SK-N-SH (cell line): Measurements from ENCODE around the gene MAP2K2. TPM values are rescaled to one million over a fixed set of nuclear protein-coding genes. Genes with fewer than 3 reads are reported as not detected.

Experiments used
- CTCF ChIA-PET: fragments of 300-600, 350-600 bp; formaldehyde crosslinking; extraction: SDS; loops from one replicate; lab custom pipeline; 2021; lab: Yijun Ruan, JAX
- POLR2A ChIA-PET: fragments of 350-600 bp; sonication (Branson Sonifier 250); formaldehyde crosslinking; extraction: SDS; loops from one replicate; lab custom pipeline; 2020; ENCODE audit warnings: antibody characterized with exemption, inconsistent platforms; lab: Yijun Ruan, JAX
- DNase-seq: peaks from one replicate; pipeline ENCODE4 v3.0.0; 2012
- H2AFZ ChIP-seq: fragments of 200-600 bp; sonication (generic); 2 replicates; pipeline ENCODE4 v1.8.1; 2016; ENCODE audit warnings: antibody characterized with exemption, mild to moderate bottlenecking, low read depth
- H3F3A ChIP-seq: fragments of 200-600 bp; sonication (generic); replicated peaks from 2 replicates; pipeline ENCODE3; 2016; ENCODE audit warnings: antibody characterized with exemption, mild to moderate bottlenecking; ENCODE audit not compliant: insufficient read depth
- H3K27ac ChIP-seq, 2 experiments: fragments of 200-500 bp in 1 of 2; fragments of 200-600 bp in 1 of 2; sonication (Bioruptor generic) in 1 of 2; sonication (generic), shearing (Covaris generic) in 1 of 2; 2 replicates each; pipeline versions ENCODE4 v1.5.1 to v1.6.1; 2014 to 2016; ENCODE audit warnings: low read depth in 2 of 2, inconsistent platforms in 1 of 2, low read length in 1 of 2, mild to moderate bottlenecking in 1 of 2, mixed read lengths in 1 of 2
- H3K27me3 ChIP-seq: fragments of 200-600 bp; sonication (generic), shearing (Covaris generic); 2 replicates; pipeline ENCODE4 v1.6.1; 2016; ENCODE audit warnings: mixed run types; ENCODE audit not compliant: insufficient read depth
- H3K36me3 ChIP-seq, 2 experiments: fragments of 200-500 bp in 1 of 2; fragments of 200-600 bp in 1 of 2; sonication (Bioruptor generic) in 1 of 2; sonication (generic) in 1 of 2; replicated peaks in 1 of 2; 2 replicates each; pipeline versions ENCODE3 to v1.5.1; 2014 to 2016; ENCODE audit warnings: low read length in 1 of 2, mild to moderate bottlenecking in 1 of 2; ENCODE audit not compliant: insufficient read depth in 2 of 2, control insufficient read depth in 1 of 2
- H3K4me1 ChIP-seq, 2 experiments: fragments of 200-500 bp in 1 of 2; fragments of 200-600 bp in 1 of 2; sonication (Bioruptor generic) in 1 of 2; sonication (generic), shearing (Covaris generic) in 1 of 2; 2 replicates each; pipeline versions ENCODE4 v1.5.1 to v1.6.1; 2014 to 2016; ENCODE audit warnings: low read depth in 1 of 2, low read length in 1 of 2, mixed run types in 1 of 2; ENCODE audit not compliant: insufficient read depth in 2 of 2, control insufficient read depth in 1 of 2
- H3K4me2 ChIP-seq: fragments of 200-600 bp; sonication (generic), shearing (Covaris generic); 2 replicates; pipeline ENCODE4 v1.6.1; 2017; ENCODE audit warnings: mixed run types
- H3K4me3 ChIP-seq, 2 experiments: fragments of 200-500 bp in 1 of 2; fragments of 200-600 bp in 1 of 2; sonication (Bioruptor generic) in 1 of 2; sonication (generic), shearing (Covaris generic) in 1 of 2; 2 replicates each; pipeline versions ENCODE4 v1.5.1 to v1.8.1; 2014 to 2016; ENCODE audit warnings: low read depth in 2 of 2, inconsistent platforms in 1 of 2, low read length in 1 of 2, mild to moderate bottlenecking in 1 of 2, mixed read lengths in 1 of 2, moderate library complexity in 1 of 2
- H3K79me2 ChIP-seq: fragments of 200-600 bp; sonication (generic); 2 replicates; pipeline ENCODE4 v1.8.1; 2017; ENCODE audit warnings: mild to moderate bottlenecking; ENCODE audit not compliant: insufficient read depth
- H3K9ac ChIP-seq: fragments of 200-600 bp; sonication (generic); 2 replicates; pipeline ENCODE4 v1.6.1; 2017; ENCODE audit warnings: mixed run types
- H3K9me2 ChIP-seq: fragments of 200-600 bp; sonication (generic); 2 replicates; pipeline ENCODE4 v1.6.1; 2017; ENCODE audit warnings: mixed run types
- H3K9me3 ChIP-seq: fragments of 200-600 bp; sonication (generic); 2 replicates; pipeline ENCODE4 v1.6.1; 2017; ENCODE audit warnings: mixed run types, mild to moderate bottlenecking, moderate library complexity
- H4K20me1 ChIP-seq: fragments of 200-600 bp; sonication (generic); 2 replicates; pipeline ENCODE4 v1.6.1; 2017; ENCODE audit warnings: mild to moderate bottlenecking, mixed run types; ENCODE audit not compliant: insufficient read depth
- ELF1 ChIP-seq: IDR thresholded peaks from 2 replicates; pipeline ENCODE4 v1.4.0; 2012
- EP300 ChIP-seq, 2 experiments: IDR thresholded peaks; 2 replicates each; pipeline versions ENCODE4 v1.4.0 to v1.6.1; 2012; ENCODE audit warnings: borderline replicate concordance in 1 of 2, low read depth in 1 of 2, low read length in 1 of 2
- FOSL2 ChIP-seq: IDR thresholded peaks from 2 replicates; pipeline ENCODE4 v1.4.0; 2012; ENCODE audit warnings: low read depth, mild to moderate bottlenecking, moderate library complexity, borderline replicate concordance
- GABPA ChIP-seq: IDR thresholded peaks from 2 replicates; pipeline ENCODE4 v1.4.0; 2012; ENCODE audit warnings: low read depth, mild to moderate bottlenecking
- MEF2A ChIP-seq: IDR thresholded peaks from 2 replicates; pipeline ENCODE4 v1.4.0; 2012; ENCODE audit warnings: low read depth, borderline replicate concordance
- NFIC ChIP-seq: IDR thresholded peaks from 2 replicates; pipeline ENCODE4 v1.4.0; 2012; ENCODE audit warnings: borderline replicate concordance
- RCOR1 ChIP-seq: fragments of 150-350 bp; IDR thresholded peaks from 2 replicates; pipeline ENCODE4 v1.6.1; 2017; ENCODE audit warnings: antibody characterized with exemption, low read length
- SIN3A ChIP-seq: IDR thresholded peaks from 2 replicates; pipeline ENCODE4 v1.6.1; 2012; ENCODE audit warnings: low read depth, mild to moderate bottlenecking, low read length, moderate library complexity, borderline replicate concordance
- TAF1 ChIP-seq: IDR thresholded peaks from 2 replicates; pipeline ENCODE4 v1.6.1; 2012; ENCODE audit warnings: low read depth, mild to moderate bottlenecking, low read length, moderate library complexity, borderline replicate concordance
- TCF12 ChIP-seq: IDR thresholded peaks from 2 replicates; pipeline ENCODE4 v1.4.0; 2012
- TEAD4 ChIP-seq: IDR thresholded peaks from 2 replicates; pipeline ENCODE4 v1.4.0; 2012; ENCODE audit warnings: mild to moderate bottlenecking, borderline replicate concordance; ENCODE audit not compliant: insufficient read depth
- WGBS: methylation state at CpG from one replicate; pipeline ENCODE4 v1.1.6; 2017; ENCODE audit warnings: low lambda C conversion rate; 5-methylcytosine and 5-hydroxymethylcytosine counted together
- polyA plus RNA-seq, 3 experiments: library from polyadenylated mRNA; depleted of rRNA; stranded (reverse); fragments of >200 nt; gene quantifications; 2 replicates each; pipeline ENCODE4 v1.2.3, GENCODE V29; 2012
- TF ChIP-seq, protein P1 (sequence below): IDR thresholded peaks from 2 replicates; pipeline ENCODE4 v1.4.0; 2012; ENCODE audit warnings: low read depth, borderline replicate concordance

The MAP2K2 gene
- polyA plus RNA-seq, 1 of the 3 experiments (the other 2 are of a cell fraction), result 114 TPM

DNA sequence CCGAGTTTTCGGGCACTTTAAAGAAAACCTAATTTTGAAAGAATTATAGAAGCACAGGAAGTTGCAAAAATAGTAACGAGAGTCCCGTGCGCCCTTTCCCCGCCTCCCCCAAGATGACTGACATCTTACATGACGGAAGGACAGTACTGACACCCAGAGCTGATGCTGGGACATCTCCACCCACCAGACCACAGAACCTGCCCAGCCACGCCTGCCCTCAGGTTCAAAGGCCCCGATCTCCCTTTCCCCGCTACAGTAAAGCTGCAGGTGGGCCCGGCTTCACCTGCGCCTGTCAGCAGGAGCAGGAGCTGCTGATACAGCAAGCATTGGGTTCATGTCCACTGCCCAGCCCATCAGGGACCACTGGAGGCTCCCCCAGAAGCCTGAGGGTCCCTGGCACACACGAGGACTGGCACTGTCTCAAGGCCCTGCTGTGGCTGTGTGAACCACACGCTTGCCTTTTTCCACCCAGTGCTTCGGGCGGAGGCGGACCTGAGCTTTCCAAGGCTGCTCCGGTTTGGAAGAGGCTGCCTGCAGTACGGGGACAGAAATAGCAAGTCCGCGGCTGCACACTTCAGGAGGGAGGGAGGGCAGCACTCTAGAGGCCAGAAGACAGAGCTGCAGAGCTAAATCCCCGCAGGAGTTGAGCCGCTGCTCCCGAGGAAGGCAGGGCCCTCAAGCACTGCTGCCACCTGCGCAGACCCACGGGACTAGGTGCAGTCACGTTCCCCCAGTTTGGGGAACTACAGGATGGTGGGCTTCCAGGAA is 8.7 kb downstream of the MAP2K2 start:
- no peaks in the 10 kb centered on the region for H3K4me1 ChIP-seq
- no peaks in the 10 kb centered on the region for H3K9me3 ChIP-seq
- H3F3A ChIP-seq, result no peaks in the 10 kb centered on the region
- TF ChIP-seq FOSL2 (no peak), ELF1 (no peak), TAF1 (no peak), NFIC (no peak), MEF2A (no peak), EP300 (IDR thresholded peaks at IDR 0.05; ENCODE audit: borderline replicate concordance in 1 of 2, low read depth in 1 of 2, low read length in 1 of 2) (no peak), RCOR1 (no peak), TEAD4 (no peak), SIN3A (no peak), TCF12 (no peak)
- TF ChIP-seq, protein P1, sequence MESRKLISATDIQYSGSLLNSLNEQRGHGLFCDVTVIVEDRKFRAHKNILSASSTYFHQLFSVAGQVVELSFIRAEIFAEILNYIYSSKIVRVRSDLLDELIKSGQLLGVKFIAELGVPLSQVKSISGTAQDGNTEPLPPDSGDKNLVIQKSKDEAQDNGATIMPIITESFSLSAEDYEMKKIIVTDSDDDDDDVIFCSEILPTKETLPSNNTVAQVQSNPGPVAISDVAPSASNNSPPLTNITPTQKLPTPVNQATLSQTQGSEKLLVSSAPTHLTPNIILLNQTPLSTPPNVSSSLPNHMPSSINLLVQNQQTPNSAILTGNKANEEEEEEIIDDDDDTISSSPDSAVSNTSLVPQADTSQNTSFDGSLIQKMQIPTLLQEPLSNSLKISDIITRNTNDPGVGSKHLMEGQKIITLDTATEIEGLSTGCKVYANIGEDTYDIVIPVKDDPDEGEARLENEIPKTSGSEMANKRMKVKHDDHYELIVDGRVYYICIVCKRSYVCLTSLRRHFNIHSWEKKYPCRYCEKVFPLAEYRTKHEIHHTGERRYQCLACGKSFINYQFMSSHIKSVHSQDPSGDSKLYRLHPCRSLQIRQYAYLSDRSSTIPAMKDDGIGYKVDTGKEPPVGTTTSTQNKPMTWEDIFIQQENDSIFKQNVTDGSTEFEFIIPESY, result no peak
- ChIA-PET POLR2A (no interaction called here), CTCF (interaction anchor here (1.1 to 5.8 kb wide), 2 partner anchors 16 to 25 kb away, joined by 3 to 26 read pairs; no protein-coding TSS in a partner anchor)
- 94% methylated on average over 24 of the region's 27 CpGs for WGBS
- H3K79me2 ChIP-seq, result peaks cover 46% of the 10 kb centered on the region
- no peak overlapping the region for H3K9ac ChIP-seq
- H2AFZ ChIP-seq, result no peak overlapping the region
- H3K36me3 ChIP-seq, result peaks cover 27 to 45% of the 10 kb centered on the region in 2 experiments
- H3K27ac ChIP-seq, result no peak overlapping the region
- no peak overlapping the region for H3K4me3 ChIP-seq
- peak; percentile 7 for DNase-seq
- H3K27me3 ChIP-seq, result no peaks in the 10 kb centered on the region
- H3K4me2 ChIP-seq, result no peak overlapping the region
- no peaks in the 10 kb centered on the region for H3K9me2 ChIP-seq
- H4K20me1 ChIP-seq, result peaks cover 20% of the 10 kb centered on the region

DNA sequence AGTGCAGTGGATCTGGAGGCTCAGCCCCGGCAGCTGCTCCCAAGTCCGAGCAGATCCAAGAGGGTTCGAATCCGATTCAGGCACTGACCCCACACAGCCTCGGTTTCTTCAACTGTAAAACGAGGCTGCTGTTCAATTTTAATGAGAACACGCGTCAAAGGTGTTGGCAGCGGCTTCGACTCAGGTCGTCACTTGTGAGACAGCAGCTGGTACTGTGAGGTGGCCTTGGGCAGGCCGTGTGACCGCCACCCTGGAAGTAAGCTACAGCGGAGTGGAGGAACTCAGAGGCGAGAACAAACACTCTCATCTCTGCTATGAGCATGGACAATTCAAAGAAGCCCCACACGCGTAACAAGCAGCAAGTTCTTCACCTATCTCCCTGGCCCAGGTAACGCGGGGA is 9.7 kb downstream of the MAP2K2 start:
- CTCF ChIA-PET, result interaction anchor here (1.8 kb wide), 1 partner anchor 26 kb away, joined by 6 read pairs; no protein-coding TSS in a partner anchor
- no peaks in the 10 kb centered on the region for H3F3A ChIP-seq
- peaks cover 36% of the 10 kb centered on the region for H3K79me2 ChIP-seq
- H3K36me3 ChIP-seq, result peaks cover 33 to 48% of the 10 kb centered on the region in 2 experiments
- no peaks in the 10 kb centered on the region for H3K9me3 ChIP-seq
- H3K4me3 ChIP-seq, result no peak overlapping the region
- WGBS, result 90% methylated on average over 12 of the region's 19 CpGs
- no peak overlapping the region for H3K4me2 ChIP-seq
- no peak overlapping the region for H3K9ac ChIP-seq
- POLR2A ChIA-PET, result no interaction called here
- no peak overlapping the region for H2AFZ ChIP-seq
- H3K27me3 ChIP-seq, result no peaks in the 10 kb centered on the region
- H4K20me1 ChIP-seq, result peaks cover 9% of the 10 kb centered on the region; the same call in 1 of the 2 replicates
- no peak overlapping the region for H3K27ac ChIP-seq
- no peaks in the 10 kb centered on the region for H3K4me1 ChIP-seq
- no peak for DNase-seq
- H3K9me2 ChIP-seq, result no peaks in the 10 kb centered on the region
- TF ChIP-seq GABPA, result no peak
